NCI-H524 (cell line): ENCODE data around the gene ACOD1.

Experiments
- DNase-seq, 2 experiments: peaks; one replicate each; lab custom pipeline; 2025; lab: John Stamatoyannopoulos, UW

ACOD1 gene

GRCh38 chr13:76991796-76992547 lies 43.7 kb downstream of the ACOD1 start, which contains the start of gene CLN5:
Gene CLN5 (plus strand): TSS chr13:76992081. CDS start chr13:76992099, 18 bp downstream.
- peak; percentile 74 to 87 for DNase-seq

- DNase-seq, result peak in 1 of 2 experiments; percentile 16
These were observed 44.3 kb downstream of the ACOD1 start for GRCh38 chr13:76992548-76993001.

GRCh38 chr13:76993021-76993420 lies 44.7 kb downstream of the ACOD1 start:
- DNase-seq, result no peak

GRCh38 chr13:76993473-76993872 lies 45.2 kb downstream of the ACOD1 start:
- no peak for DNase-seq

- no peak for DNase-seq
These were observed 46.0 kb downstream of the ACOD1 start for GRCh38 chr13:76994281-76994680.

GRCh38 chr13:77000475-77000874 lies 52.2 kb downstream of the ACOD1 start:
- DNase-seq, result no peak

GRCh38 chr13:77001540-77001939 lies 53.2 kb downstream of the ACOD1 start:
- no peak for DNase-seq

GRCh38 chr13:77001963-77002587 lies 53.8 kb downstream of the ACOD1 start:
- no peak for DNase-seq

- DNase-seq, result peak; percentile 27 to 48
These were observed 54.4 kb downstream of the ACOD1 start for GRCh38 chr13:77002590-77003190.
